HEK293 (cell line): ENCODE results near the gene ICE1.

ENCODE experiments used
- CTCF ChIA-PET: fragments of 350-600 bp; formaldehyde crosslinking; extraction: SDS; loops from one replicate; lab custom pipeline; 2021; ENCODE audit warnings: antibody characterized with exemption; lab: Yijun Ruan, JAX
- POLR2A ChIA-PET: fragments of 300-600 bp; formaldehyde crosslinking; extraction: SDS; loops from one replicate; lab custom pipeline; 2020; ENCODE audit warnings: antibody characterized with exemption, inconsistent platforms; lab: Yijun Ruan, JAX
- H3K27ac ChIP-seq: fragments of 200-500 bp; sonication (Bioruptor generic); 2 replicates; pipeline ENCODE4 v1.5.1; 2014; ENCODE audit warnings: low read depth, low read length, control low read depth, inconsistent platforms; ENCODE audit errors: extremely low read depth
- H3K36me3 ChIP-seq, 2 experiments: fragments of 200-500 bp in 1 of 2; sonication (Bioruptor generic) in 1 of 2; 1 replicate in 1 of 2; 2 replicates in 1 of 2; pipeline ENCODE4 v1.5.1; 2014 to 2017; ENCODE audit warnings: inconsistent platforms in 2 of 2, low read length in 2 of 2; ENCODE audit not compliant: control insufficient read depth in 2 of 2, insufficient read depth in 1 of 2
- H3K4me1 ChIP-seq: fragments of 200-500 bp; sonication (Bioruptor generic); 2 replicates; pipeline ENCODE4 v1.5.1; 2014; ENCODE audit warnings: mild to moderate bottlenecking, low read length, inconsistent platforms; ENCODE audit not compliant: control insufficient read depth, insufficient read depth
- H3K4me3 ChIP-seq: 2 replicates; pipeline ENCODE4 v1.5.1; 2011; ENCODE audit warnings: low read depth, mild to moderate bottlenecking, control low read depth, low read length, moderate library complexity
- H3K9me3 ChIP-seq: fragments of 200-500 bp; sonication (Bioruptor generic); 2 replicates; pipeline ENCODE4 v1.5.1; 2014; ENCODE audit warnings: low read depth, low read length, inconsistent platforms; ENCODE audit not compliant: control insufficient read depth, insufficient read depth
- KLF1 ChIP-seq: fragments of 450-650 bp; formaldehyde crosslinking; IDR thresholded peaks from 2 replicates; pipeline ENCODE4 v1.5.1; 2016; ENCODE audit warnings: missing biosample characterization, missing genetic modification characterization
- KLF8 ChIP-seq: fragments of 450-650 bp; formaldehyde crosslinking; IDR thresholded peaks from 2 replicates; pipeline ENCODE4 v1.5.1; 2016; ENCODE audit warnings: missing biosample characterization, missing genetic modification characterization
- OVOL3 ChIP-seq: fragments of 450-650 bp; formaldehyde crosslinking; IDR thresholded peaks from 2 replicates; pipeline ENCODE4 v1.5.1; 2016; ENCODE audit warnings: missing biosample characterization, missing genetic modification characterization
- PRDM1 ChIP-seq: fragments of 450-650 bp; formaldehyde crosslinking; IDR thresholded peaks from 2 replicates; pipeline ENCODE4; 2016; ENCODE audit warnings: missing biosample characterization, missing genetic modification characterization
- PRDM4 ChIP-seq: fragments of 450-650 bp; formaldehyde crosslinking; IDR thresholded peaks from 2 replicates; pipeline ENCODE4 v1.5.1; 2017; ENCODE audit warnings: missing biosample characterization, missing genetic modification characterization
- PRDM6 ChIP-seq: fragments of 450-650 bp; formaldehyde crosslinking; IDR thresholded peaks from 2 replicates; pipeline ENCODE4 v1.5.1; 2017; ENCODE audit warnings: missing biosample characterization, missing genetic modification characterization
- REPIN1 ChIP-seq: fragments of 450-650 bp; formaldehyde crosslinking; IDR thresholded peaks from 2 replicates; pipeline ENCODE4 v1.5.1; 2017; ENCODE audit warnings: missing biosample characterization, missing genetic modification characterization, low read depth
- SALL2 ChIP-seq: fragments of 450-650 bp; formaldehyde crosslinking; IDR thresholded peaks from 2 replicates; pipeline ENCODE4 v1.5.0; 2017; ENCODE audit warnings: missing biosample characterization, mild to moderate bottlenecking, missing genetic modification characterization, borderline replicate concordance
- SCRT2 ChIP-seq: fragments of 450-650 bp; formaldehyde crosslinking; IDR thresholded peaks from 2 replicates; pipeline ENCODE4 v1.5.1; 2016; ENCODE audit warnings: missing biosample characterization, missing genetic modification characterization
- ZNF114 ChIP-seq: fragments of 450-650 bp; formaldehyde crosslinking; IDR thresholded peaks from 2 replicates; pipeline ENCODE4 v1.5.0; 2017; ENCODE audit warnings: missing biosample characterization, missing genetic modification characterization
- ZNF133 ChIP-seq: fragments of 450-650 bp; formaldehyde crosslinking; IDR thresholded peaks from 2 replicates; pipeline ENCODE4 v1.5.1; 2016; ENCODE audit warnings: missing biosample characterization, missing genetic modification characterization
- ZNF140 ChIP-seq: fragments of 450-650 bp; formaldehyde crosslinking; IDR thresholded peaks from 2 replicates; pipeline ENCODE4 v1.5.1; 2016; ENCODE audit warnings: missing biosample characterization, missing genetic modification characterization
- ZNF148 ChIP-seq: fragments of 450-650 bp; formaldehyde crosslinking; IDR thresholded peaks from 2 replicates; pipeline ENCODE4 v1.5.0; 2017; ENCODE audit warnings: missing biosample characterization, missing genetic modification characterization, borderline replicate concordance
- ZNF169 ChIP-seq: fragments of 450-650 bp; formaldehyde crosslinking; IDR thresholded peaks from 2 replicates; pipeline ENCODE4 v1.5.1; 2016; ENCODE audit warnings: missing biosample characterization, missing genetic modification characterization
- ZNF174 ChIP-seq: fragments of 450-650 bp; formaldehyde crosslinking; IDR thresholded peaks from 2 replicates; pipeline ENCODE4 v1.5.0; 2017; ENCODE audit warnings: missing biosample characterization, mild to moderate bottlenecking, missing genetic modification characterization
- ZNF23 ChIP-seq: fragments of 450-650 bp; formaldehyde crosslinking; IDR thresholded peaks from 2 replicates; pipeline ENCODE4 v1.5.1; 2016; ENCODE audit warnings: missing biosample characterization, missing genetic modification characterization, borderline replicate concordance
- ZNF239 ChIP-seq: fragments of 450-650 bp; formaldehyde crosslinking; IDR thresholded peaks from 2 replicates; pipeline ENCODE4 v1.5.1; 2016; ENCODE audit warnings: missing biosample characterization, missing genetic modification characterization
- ZNF26 ChIP-seq: fragments of 450-650 bp; formaldehyde crosslinking; IDR thresholded peaks from 2 replicates; pipeline ENCODE4 v1.5.1; 2016; ENCODE audit warnings: missing biosample characterization, missing genetic modification characterization
- ZNF266 ChIP-seq: fragments of 450-650 bp; formaldehyde crosslinking; IDR thresholded peaks from 2 replicates; pipeline ENCODE4 v1.5.1; 2016; ENCODE audit warnings: missing biosample characterization, missing genetic modification characterization, low read depth
- ZNF426 ChIP-seq: fragments of 450-650 bp; formaldehyde crosslinking; IDR thresholded peaks from 2 replicates; pipeline ENCODE4 v1.5.1; 2017; ENCODE audit warnings: missing biosample characterization, missing genetic modification characterization, mild to moderate bottlenecking, inconsistent platforms, moderate library complexity
- ZNF433 ChIP-seq: fragments of 450-650 bp; formaldehyde crosslinking; IDR thresholded peaks from 2 replicates; pipeline ENCODE4 v1.5.1; 2016; ENCODE audit warnings: missing biosample characterization, missing genetic modification characterization, low read depth
- ZNF530 ChIP-seq: fragments of 450-650 bp; formaldehyde crosslinking; IDR thresholded peaks from 2 replicates; pipeline ENCODE4 v1.5.1; 2016; ENCODE audit warnings: low read depth, missing biosample characterization, missing genetic modification characterization
- ZNF645 ChIP-seq: fragments of 450-650 bp; formaldehyde crosslinking; IDR thresholded peaks from 2 replicates; pipeline ENCODE4; 2016; ENCODE audit warnings: missing biosample characterization, missing genetic modification characterization
- ZNF660 ChIP-seq: fragments of 450-650 bp; IDR thresholded peaks from 2 replicates; pipeline ENCODE4 v1.5.1; 2018; ENCODE audit warnings: missing biosample characterization, mild to moderate bottlenecking, missing genetic modification characterization
- ZNF664 ChIP-seq: fragments of 450-650 bp; formaldehyde crosslinking; IDR thresholded peaks from 2 replicates; pipeline ENCODE4 v1.5.1; 2016; ENCODE audit warnings: missing biosample characterization, missing genetic modification characterization
- ZNF830 ChIP-seq: fragments of 450-650 bp; IDR thresholded peaks from 2 replicates; pipeline ENCODE4 v1.5.0; 2018; ENCODE audit warnings: missing biosample characterization, missing genetic modification characterization, low read depth, mild to moderate bottlenecking, moderate library complexity
- ZSCAN30 ChIP-seq: fragments of 450-650 bp; IDR thresholded peaks from 2 replicates; pipeline ENCODE4 v1.5.1; 2018; ENCODE audit warnings: missing biosample characterization, mild to moderate bottlenecking, missing genetic modification characterization, moderate library complexity

The ICE1 gene

GRCh38 chr5:5373351-5373989, 49.0 kb upstream of the ICE1 start:
- H3K36me3 ChIP-seq = no peaks in the 10 kb centered on the region
- ChIA-PET CTCF (no interaction called here), POLR2A (no interaction called here)
- H3K27ac ChIP-seq = no peak overlapping the region
- H3K9me3 ChIP-seq = no peaks in the 10 kb centered on the region
- TF ChIP-seq ZNF239 (tag by site-specific recombination) (no peak), SALL2 (tag by site-specific recombination) (no peak), REPIN1 (tag by site-specific recombination) (no peak), ZNF114 (tag by site-specific recombination) (no peak), KLF1 (tag by site-specific recombination) (no peak), ZNF23 (no peak), PRDM6 (tag by site-specific recombination) (no peak), ZNF664 (tag by site-specific recombination) (no peak), ZNF26 (tag by site-specific recombination) (no peak), SCRT2 (tag by site-specific recombination) (no peak), ZNF830 (tag by site-specific recombination) (no peak), ZNF266 (tag by site-specific recombination) (no peak), ZNF140 (tag by site-specific recombination) (no peak), ZNF148 (tag by site-specific recombination) (no peak), ZNF660 (tag by site-specific recombination) (no peak), KLF8 (no peak), ZNF530 (tag by site-specific recombination) (no peak), ZNF133 (tag by site-specific recombination) (no peak), OVOL3 (tag by site-specific recombination) (no peak)
- peaks cover 6% of the 10 kb centered on the region for H3K4me1 ChIP-seq
- H3K4me3 ChIP-seq = no peak overlapping the region

- no peak overlapping the region for H3K4me3 ChIP-seq
- no peaks in the 10 kb centered on the region for H3K36me3 ChIP-seq
- H3K4me1 ChIP-seq = peaks cover 6% of the 10 kb centered on the region
- ChIA-PET POLR2A (no interaction called here), CTCF (no interaction called here)
- no peaks in the 10 kb centered on the region for H3K9me3 ChIP-seq
- H3K27ac ChIP-seq = no peak overlapping the region
- TF ChIP-seq PRDM4 (tag by site-specific recombination) (no peak), ZNF645 (tag by site-specific recombination) (no peak), ZNF169 (no peak), PRDM1 (no peak), ZNF433 (no peak), ZNF174 (no peak), ZNF426 (tag by site-specific recombination) (no peak), REPIN1 (tag by site-specific recombination) (no peak), ZSCAN30 (tag by site-specific recombination) (no peak)
These were observed 48.3 kb upstream of the ICE1 start for GRCh38 chr5:5374009-5374715.
